GM04504 (cell line): ENCODE measurements around the gene ST6GALNAC5.
"Not testable (repeated sequence)": the region's sequence is repeated elsewhere in the genome, so short reads cannot be mapped to it uniquely, and the experiment has no call there.

Experiments
- DNase-seq: peaks from one replicate; pipeline ENCODE4 v3.0.0-alpha.2; 2012; ENCODE audit warnings: low read depth

ST6GALNAC5 gene

DNA sequence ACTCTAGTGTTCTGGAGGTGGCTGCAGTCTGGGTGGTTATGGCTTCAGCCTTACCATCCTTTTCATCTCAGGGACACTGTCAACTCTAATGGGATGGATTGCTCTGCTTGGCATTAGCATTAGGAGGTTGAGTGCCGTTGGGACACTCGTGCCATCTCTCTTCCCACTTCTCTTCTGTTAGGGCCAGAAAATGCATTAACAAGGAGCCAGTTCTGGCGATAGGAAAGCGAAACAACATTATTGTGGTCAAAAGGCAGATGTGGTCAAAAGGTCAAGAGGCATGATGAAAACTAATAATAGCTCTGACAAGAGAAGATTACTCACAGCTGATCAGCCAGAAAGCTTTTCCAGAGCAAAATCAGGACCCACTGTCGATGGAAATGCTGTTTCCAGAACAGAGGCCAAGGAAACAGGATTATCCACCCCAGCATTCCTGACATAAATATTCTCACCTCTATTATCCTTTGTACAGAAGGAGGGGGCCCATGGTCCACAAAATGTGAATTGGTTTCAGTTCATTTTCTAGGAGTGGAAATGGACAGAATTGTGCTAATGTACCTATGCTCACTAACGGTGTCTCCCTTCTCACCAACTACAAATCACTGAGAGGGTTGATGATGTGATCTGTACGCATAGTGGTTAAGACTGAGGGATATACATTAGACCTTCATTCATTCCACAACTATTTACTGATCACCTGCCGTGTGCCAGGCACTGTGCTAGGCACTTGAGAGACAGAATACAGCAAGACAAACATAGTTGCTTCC is 72.0 kb downstream of the ST6GALNAC5 start:
- peak; percentile 66 for DNase-seq

DNA sequence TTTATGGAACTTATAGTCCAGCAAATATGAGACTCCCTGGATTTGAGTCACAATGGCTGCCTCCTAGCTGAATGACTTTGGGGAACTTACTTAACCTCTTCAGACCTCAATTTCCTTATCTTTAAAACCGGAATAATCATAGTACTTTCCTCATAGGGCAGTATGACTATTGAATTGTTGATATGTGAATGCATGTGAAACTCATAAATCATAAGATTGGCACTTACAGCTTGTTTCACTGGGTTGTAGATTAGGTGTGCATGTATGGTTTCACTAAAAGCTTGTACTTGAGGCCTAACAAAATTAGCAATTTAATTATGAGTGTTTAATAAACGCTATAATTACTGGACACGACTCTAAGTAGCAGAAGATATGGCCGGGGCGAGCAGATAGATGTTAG is 72.5 kb downstream of the ST6GALNAC5 start:
- DNase-seq: no peak

DNA sequence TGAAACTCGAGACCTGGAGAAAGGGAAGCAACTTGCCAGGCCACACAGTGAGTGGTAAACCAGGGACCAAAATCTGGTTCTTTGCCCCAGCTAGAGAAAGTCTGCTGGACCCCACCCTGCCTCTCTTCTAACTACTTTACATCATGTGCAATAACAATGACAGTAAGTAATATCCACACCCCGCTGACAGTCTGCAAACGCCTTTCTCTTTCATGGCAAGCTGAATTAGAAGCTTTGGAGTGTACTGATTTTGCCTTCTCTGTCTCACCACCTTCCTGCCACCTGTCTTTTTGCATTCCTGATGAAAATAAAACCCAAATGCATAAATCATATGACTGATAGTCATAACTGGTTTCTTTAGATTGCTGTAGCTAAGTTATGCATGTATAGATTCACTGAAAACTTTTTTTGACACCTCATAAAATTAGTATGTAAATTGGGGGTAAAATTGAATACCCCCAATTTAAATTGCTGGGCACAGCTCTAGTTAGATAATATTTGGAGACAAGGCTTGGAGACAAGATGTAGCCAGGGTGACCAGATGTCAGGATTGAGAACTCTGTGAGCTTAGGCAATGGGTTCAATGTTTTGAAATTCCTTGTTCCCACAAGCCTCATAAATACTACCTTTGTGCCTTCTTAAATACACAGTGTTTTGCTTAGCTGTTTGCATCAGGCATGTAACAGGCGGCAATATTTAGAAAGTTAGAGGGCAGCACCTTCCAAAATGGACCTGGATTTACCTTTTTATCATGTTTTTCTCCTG is 73.5 kb downstream of the ST6GALNAC5 start:
- DNase-seq: no peak

DNA sequence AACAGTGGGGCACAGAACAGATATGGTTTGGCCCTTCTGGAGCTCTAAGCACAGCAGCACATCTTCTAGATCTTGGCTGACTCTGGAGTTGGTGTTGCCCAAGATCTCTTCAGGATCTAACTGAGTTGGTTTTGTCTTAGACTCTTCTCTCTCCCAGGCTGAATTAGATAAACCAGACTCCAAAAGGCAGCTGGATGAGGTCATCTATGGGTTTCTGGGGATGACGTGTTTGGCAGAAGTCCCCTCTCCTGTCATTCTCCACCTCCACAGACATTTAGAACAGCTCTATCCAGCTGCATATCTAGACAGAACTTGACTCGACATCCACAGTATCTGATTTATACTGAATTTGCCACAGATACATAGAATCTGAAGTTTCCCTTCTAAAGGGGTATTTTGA is 75.3 kb downstream of the ST6GALNAC5 start:
- DNase-seq: no peak

DNA sequence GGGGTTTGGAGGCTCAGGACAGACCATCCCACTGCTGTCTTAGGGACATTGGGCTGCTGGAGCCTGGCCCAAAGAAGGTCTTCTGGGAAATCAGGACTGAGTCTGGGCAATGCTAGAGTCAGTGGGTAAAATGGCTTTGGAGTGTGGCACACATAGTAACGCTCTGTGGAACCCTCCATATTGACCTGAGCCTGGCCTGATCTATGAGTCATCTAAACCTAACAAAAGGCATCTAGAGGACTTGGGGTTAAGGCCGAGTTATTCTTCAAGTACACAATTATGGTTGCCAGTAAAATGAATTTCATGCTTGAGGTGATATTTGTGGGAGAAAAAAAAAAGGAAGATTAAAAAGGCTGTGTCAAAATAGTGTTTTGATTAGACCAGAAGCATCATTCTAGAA is 77.7 kb downstream of the ST6GALNAC5 start:
- no peak for DNase-seq

DNA sequence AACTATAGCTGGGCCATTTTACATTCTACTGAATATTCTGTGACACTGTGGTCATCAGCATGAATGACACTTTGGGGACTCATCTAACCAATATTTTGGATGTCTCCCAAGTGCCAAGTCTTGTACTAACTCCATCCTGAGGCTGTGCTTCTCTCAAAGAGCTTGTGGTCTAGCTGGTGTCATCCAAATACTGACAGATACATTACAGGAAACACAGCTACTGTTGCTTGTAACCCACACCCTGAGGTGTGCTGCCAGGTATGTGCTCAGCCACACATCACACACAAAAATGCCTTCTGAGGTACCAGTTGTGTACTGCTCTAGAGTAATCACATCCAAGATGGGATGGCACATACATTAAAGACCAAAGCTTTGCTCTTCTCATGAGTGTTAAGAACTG is 81.6 kb downstream of the ST6GALNAC5 start:
- no peak for DNase-seq

DNA sequence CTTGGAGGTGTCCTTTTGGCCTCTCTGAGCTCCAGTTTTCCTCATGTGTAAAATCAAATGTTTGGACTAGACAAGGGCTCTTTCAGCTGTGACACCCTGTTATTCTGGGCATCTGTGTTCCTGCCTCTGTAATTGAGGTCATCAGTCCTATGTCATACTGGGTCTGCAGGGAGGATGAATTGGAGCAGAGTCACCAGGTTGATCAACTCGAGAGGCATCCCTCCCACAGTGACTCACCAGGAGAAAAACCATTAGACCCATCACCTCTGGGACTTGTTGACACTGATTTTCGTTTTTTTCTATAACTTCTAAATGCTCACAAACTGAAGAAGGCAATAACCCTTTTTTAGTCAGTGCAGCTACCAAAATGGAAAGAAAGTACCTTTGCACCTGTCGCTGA is 82.2 kb downstream of the ST6GALNAC5 start:
- peak; percentile 55 for DNase-seq

DNA sequence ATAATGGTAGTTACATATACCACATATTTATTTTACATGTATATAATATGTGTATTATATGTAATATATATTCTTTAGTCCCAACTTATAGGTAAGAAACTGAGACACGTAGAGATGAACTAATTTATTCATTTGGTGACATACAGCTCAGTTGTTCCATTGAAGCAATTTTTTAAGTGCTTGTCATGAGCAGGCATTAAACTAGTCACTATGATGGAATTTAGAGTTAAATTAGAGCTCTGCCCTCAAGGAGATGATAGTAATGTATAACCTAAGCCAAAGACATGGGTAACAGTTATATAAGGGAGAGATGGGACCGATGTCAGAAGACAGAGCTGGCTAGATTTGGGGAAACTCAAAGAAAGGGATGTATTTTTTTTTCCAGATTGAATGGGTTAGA is 83.0 kb downstream of the ST6GALNAC5 start:
- DNase-seq: no peak

DNA sequence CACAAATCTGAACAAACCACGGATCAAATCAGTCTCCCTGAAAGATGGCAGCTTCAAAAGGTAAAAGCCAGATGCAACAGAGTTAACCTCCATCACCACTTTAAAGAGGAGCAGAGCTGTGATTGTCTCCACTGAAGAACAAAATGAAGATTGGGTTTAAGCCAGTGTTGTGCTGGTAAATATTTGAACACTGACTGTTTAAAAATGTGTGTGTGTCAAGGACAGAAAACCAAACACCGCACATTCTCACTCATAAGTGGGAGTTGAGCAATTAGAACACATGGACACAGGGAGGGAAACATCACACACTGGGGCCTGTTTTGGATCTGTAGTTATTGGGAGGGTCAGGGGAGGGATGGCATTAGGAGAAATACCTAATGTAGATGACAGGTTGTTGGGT is 83.9 kb downstream of the ST6GALNAC5 start:
- no peak for DNase-seq

DNA sequence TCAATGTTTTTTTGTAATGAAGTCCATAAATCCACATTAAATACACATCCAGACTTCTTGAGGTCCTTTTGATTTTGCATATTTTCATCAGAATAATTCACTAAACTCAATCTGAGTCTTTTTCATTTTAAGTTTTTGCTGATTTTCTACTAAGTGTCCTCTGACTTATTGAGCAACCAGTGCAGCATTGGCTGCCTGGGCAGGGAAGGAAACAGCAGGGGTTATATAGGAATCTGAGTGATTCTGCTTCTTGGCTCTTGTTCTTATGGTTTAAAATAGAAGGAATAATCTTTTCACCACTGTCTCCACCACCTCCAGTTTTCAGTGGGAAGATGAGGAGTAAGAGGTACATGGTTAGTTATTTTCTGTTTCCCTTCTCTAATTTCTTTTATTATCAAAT is 88.4 kb downstream of the ST6GALNAC5 start:
- no peak for DNase-seq

DNA sequence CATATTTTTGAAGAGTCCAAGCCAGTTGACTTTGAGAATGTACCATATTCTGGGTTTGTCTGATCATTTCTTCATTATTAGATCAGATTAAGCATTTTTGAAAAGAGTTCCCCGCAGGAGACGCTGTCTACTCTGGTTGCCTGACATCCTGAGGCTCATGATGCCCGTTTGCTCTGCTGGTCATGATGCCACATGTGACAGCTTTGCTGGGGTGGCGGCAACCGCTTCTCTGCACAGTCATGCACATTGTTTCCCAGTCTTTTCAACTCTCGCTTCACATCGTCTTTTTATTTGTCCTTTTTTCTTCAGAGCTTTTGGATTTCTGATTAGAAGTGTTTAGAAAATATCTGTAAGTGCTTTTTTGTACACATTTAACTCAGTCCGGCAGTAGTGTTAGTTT is 90.7 kb downstream of the ST6GALNAC5 start:
- DNase-seq: no peak

DNA sequence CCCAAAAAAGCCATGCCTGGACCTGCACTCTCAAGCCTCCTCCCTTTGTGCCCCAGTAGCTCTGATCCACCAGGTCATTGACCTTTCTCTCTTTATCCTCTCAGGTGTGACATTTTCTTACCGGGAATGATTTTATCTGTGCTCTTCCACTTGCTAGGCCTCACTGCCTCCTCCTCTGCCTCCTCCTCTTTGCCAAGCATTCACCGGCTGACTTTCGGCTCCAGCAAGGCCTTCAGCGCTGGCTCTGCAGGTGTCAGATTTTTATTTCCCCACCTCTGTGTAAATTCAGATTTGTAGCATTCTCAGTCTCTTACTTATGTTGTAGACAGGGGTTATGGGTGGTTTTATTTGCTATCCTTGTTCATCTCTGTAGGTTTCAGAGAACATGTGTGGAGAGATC is 91.5 kb downstream of the ST6GALNAC5 start:
- no peak for DNase-seq

DNA sequence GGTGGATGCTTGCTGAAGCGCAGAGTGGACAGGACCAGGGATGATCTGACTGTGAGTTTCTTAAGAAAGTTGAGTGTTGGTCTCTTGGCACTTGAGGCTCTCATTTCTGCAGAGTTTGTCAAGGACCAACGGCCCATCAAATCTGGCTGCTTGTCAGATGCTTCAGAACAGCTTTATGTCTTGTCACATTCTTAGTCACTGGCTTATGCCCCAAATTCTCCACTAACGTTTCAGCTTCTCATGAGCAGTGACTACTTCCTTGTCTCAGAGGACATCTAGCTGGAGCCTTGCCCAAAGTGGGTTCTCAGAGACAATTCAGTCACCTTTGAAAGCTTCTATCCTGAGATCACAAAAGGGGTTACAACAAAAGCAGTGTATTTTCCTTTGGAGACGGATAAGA is 92.3 kb downstream of the ST6GALNAC5 start:
- no peak for DNase-seq

DNA sequence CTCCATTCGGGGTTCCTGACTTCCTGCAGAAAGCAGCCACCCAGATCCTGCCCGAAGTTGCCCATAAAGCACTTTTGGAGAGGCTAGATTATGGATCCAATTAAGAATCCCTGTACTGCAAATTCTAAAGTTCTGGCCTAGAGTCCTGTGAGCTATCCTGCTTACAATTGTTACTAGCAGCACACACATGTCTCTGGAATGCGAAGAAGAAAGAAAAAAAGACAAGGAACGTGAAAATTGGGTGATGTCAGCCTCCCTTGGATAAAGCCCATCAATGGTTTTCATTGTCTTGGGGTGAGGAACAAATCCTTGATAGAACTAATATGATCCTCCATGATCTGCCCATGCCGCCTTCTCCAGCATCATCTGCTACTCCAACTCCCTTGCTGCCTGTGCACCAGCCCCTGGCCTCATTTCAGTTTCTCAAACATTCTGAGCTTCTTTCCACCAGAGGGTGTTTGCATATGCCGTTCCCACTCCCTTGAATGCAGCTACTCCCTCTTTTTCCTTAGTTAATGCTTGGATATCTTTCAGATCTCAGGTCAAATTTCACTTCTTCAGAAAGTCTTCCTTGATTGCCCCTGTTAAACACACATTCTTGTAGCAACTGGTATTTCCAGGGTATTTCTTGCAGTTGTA is 94.0 kb downstream of the ST6GALNAC5 start:
- DNase-seq: no peak

DNA sequence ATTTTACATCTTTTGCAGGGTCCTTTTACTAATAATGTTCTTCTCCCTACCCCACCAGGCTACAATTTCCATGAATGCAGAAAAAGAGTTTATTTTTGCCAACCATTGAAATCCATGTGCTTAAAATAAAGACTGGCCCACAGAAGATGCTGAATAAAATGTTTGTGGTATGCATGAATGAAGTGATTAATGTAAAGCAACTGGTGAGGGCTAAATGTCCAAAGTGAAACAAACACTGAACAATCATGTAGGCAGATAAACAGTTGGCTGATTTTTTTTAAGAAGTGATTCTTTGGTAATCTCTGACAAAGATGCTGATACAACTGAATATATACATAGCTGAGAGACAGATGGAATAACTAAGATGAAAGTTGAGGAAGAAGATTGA is 94.5 kb downstream of the ST6GALNAC5 start:
- DNase-seq: no peak

DNA sequence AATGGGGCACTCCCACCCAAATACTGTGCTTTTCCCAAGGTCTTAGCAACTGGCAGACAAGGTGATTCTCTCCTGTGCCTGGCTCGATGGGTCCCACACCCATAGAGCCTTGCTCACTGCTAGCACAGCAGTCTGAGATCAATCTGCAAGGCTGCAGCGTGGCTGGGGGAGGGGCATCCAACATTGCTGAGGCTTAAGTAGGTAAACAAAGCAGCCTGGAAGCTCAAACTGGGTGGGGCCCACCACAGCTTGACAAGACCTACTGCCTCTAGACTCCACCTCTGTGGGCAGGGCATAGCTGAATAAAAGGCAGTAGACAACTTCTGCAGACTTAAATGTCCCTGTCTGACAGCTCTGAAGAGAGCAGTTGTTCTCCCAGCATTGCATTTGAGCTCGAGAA is 114.0 kb downstream of the ST6GALNAC5 start:
- not testable (repeated sequence) for DNase-seq

DNA sequence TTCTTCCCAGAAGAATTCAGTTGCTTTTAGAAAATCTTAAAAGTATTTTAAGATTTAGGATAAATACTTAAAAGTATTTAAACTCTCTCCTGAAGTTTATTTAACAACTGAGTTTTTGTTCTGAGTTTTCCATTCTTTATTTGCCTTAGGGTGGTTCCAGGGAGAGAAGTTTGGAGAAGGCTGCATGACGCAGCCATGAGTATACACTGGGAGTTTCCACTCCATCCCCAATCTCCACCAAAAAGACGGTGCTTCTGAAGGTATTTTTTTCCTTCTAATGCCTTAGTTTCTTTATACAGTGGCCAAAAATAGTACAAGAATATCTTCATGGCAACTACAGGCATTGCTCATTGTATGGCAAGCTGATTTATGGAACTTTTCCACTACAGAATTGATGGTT is 122.7 kb downstream of the ST6GALNAC5 start:
- DNase-seq: no peak

DNA sequence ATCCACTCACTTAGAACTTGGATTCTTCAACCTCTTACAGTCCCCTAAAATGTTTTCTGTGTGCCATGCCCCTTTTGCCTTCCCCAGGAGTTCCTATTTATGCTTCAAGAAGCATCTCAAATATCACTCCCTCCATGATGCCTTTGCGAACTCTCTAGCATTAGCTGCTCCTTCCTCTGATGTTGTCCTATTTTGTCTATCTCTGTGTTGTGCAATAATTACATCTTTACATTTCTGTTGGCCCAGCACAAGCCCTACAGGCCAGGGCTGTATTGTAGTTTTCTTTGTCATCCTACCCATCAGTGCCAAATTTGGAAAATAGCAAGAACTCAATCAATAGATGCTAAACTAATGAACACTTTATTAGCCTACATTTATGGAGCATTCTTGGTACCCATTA is 125.8 kb downstream of the ST6GALNAC5 start:
- DNase-seq: no peak

DNA sequence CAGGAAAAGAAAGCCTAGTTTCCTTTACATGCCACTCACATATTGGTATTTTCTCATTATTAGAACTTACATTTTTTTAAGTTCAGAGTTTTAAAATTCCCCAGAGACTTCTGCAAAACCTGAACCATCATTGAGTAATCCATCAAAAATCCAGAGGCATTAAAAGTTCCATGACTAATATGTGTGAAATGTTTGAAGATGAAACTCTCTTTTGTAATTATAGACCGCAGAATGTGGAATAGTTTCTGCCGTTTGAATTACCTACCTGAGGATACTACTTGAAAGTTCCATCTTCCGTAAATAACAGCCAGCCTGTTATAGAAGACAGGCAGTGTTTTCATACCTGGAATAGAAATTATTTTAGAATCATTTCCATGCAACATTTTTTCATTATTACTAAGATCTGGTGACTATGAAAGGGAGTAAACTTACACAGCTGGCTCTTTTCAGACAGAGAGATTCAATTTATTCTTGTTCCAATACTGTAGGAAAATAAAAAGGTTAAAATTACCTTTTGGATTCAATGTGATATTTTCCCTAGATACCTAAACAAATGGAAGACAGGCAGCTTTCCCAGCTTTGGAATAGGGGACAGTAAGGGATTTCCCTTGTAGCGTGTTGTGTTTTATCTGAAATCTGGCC is 131.4 kb downstream of the ST6GALNAC5 start:
- DNase-seq: peak; percentile 59

DNA sequence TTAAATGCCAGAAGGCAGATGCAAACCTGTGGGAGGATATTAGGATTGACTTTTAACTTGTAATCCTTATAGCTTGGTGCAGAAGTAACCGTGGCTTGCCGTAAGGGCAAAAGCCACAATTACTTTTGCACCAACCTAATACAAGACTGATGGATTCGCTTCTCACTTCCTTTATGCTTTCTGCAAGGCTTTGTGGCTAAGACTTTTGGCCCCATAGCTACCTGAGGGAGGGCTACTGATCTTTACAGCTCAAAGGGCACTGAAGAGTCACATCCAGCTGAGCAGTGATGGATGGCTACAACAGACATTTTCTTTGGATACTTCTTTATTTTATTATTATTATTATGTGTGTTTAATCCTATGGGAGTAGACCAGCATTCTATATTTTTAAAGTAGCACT is 140.4 kb downstream of the ST6GALNAC5 start:
- DNase-seq: no peak

DNA sequence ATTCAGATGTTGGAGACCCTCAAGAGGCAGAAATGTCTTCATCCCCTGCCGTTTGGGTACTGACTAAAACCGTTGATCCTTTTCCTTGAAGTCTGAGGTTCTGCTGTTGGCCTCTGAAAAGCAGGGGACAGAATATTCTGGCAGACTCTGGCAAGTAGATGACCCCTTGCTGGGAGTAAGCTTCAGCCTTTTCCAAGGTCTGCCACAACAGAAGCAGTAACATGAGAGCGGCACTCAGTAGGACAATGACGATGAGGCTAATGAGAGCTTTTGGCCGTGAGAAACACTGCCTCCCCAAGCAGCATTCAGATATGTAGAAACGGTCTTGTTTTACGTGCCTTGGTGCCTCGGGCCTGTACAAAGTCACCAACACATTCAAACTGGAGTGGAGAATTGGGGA is 143.7 kb downstream of the ST6GALNAC5 start:
- DNase-seq: no peak

DNA sequence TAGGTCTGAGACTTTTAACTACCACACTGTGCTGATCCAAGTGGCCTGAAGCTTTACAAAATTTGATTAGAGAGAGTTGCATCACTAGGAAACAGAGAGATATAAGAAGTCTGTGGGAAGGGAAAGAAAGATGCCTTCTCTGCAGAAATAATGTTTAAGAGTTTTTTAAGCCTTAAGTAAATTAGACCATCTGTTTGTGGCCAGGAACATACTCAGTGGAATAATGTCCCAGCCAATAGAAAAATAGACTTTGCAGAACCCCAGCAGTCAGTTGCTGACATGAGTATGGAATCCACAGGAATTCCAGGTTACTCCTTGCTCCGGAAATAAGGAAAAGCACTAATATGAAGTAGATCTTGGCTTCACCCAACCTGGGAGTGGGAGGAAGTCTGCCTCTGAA is 144.8 kb downstream of the ST6GALNAC5 start:
- DNase-seq: no peak
